Gastrocnemius medialis (tissue), 4 donors: ENCODE data around the gene NAA25.

Experiments
- POLR2A ChIP-seq, 2 donors: fragments of 450-650 bp; IDR thresholded peaks; one replicate each; pipeline ENCODE4 v1.6.1; 2017; ENCODE audit warnings: antibody characterized with exemption in 2 of 2, mild to moderate bottlenecking in 2 of 2, moderate library complexity in 2 of 2
- TF ChIP-seq, protein P1 (sequence below), 5 experiments: fragments of 450-650 bp in 3 of 5; fragments of 200-600 bp in 2 of 5; sonication (generic) in 2 of 5; IDR thresholded peaks in 4 of 5; conservative IDR thresholded peaks in 1 of 5; 1 replicate in 4 of 5; 2 replicates in 1 of 5; pipeline ENCODE4 v1.5.1; 2016 to 2019; ENCODE audit warnings: antibody characterized with exemption in 5 of 5, mild to moderate bottlenecking in 3 of 5, moderate library complexity in 3 of 5

DNA sequence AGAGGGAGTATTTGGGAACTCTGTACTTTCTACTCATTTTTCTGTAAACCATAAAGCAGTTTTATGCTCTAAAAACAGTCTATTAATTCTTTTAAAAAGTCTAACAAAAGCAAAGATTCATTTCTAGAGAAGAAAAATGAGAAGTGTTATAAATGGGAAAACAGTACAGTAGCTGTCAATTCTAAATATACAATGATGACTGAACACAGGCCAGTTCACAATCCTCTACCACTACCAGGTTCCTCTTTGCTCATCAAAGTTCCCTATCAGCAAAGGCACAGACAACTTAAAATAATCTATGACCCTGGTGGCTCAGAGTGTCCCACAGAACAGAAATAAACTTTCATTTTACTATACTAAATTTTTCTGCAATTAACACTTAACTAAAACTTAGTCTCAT lies 12.5 kb downstream of the NAA25 start:
- TF ChIP-seq, protein P1, sequence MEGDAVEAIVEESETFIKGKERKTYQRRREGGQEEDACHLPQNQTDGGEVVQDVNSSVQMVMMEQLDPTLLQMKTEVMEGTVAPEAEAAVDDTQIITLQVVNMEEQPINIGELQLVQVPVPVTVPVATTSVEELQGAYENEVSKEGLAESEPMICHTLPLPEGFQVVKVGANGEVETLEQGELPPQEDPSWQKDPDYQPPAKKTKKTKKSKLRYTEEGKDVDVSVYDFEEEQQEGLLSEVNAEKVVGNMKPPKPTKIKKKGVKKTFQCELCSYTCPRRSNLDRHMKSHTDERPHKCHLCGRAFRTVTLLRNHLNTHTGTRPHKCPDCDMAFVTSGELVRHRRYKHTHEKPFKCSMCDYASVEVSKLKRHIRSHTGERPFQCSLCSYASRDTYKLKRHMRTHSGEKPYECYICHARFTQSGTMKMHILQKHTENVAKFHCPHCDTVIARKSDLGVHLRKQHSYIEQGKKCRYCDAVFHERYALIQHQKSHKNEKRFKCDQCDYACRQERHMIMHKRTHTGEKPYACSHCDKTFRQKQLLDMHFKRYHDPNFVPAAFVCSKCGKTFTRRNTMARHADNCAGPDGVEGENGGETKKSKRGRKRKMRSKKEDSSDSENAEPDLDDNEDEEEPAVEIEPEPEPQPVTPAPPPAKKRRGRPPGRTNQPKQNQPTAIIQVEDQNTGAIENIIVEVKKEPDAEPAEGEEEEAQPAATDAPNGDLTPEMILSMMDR (IDR thresholded peaks at IDR 0.05 in 4 of 5, conservative IDR thresholded peaks at IDR 0.05 in 1 of 5) = no peak
- no peak for TF ChIP-seq POLR2A (IDR thresholded peaks at IDR 0.05)
